NK-92 treated with Interleukin-12 subunit alpha and Interleukin-12 subunit beta, amount 100 ng/mL, for 24 hours (cell line): Measurements from ENCODE around the gene BCR.

ENCODE experiments used
- DNase-seq: peaks from one replicate; lab custom pipeline; 2025; lab: John Stamatoyannopoulos, UW

BCR gene

DNA sequence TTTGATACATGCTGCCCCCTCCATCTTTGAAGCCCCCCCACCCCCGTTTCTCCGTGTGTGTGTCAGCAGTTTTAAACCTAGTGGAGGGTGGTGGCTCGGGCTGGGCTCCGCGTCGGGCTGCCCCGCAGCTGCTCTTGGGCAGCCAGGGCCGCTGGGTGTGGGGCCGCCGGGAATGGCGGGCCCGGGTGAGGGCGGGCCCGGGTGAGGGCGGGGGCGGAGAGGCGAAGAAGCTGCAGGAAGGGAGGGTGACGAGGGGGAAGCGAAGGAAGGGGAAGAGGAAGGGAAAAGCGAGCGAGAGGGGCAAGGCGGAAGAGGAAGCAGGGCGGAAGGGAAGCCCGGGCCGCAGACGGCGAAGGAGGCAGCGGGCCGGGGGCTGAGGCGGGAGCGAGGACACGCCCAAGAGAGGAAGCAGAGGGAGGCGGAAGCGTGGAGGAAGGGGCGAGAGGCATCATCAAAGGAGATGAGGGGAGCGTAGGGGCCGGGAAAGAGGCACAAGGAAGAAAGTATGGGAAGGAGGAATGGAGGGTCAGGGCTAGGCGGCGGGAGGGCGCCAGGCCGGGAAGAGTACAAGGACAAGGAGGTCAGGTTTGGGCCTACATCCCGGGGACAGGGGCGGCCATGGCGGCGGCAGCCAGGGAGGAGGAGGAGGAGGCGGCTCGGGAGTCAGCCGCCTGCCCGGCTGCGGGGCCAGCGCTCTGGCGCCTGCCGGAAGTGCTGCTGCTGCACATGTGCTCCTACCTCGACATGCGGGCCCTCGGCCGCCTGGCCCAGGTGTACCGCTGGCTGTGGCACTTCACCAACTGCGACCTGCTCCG, 82.4 kb downstream of the BCR start:
- DNase-seq: no peak

GRCh38 chr22:23263651-23264555, 83.6 kb downstream of the BCR start:
- peak; percentile 53 for DNase-seq

- no peak for DNase-seq
Observed at GRCh38 chr22:23264610-23265367, 84.5 kb downstream of the BCR start.

- no peak for DNase-seq
Observed at GRCh38 chr22:23265368-23265700, 85.0 kb downstream of the BCR start.

- no peak for DNase-seq
Observed at GRCh38 chr22:23266780-23267179, 86.5 kb downstream of the BCR start.

- no peak for DNase-seq
Observed at GRCh38 chr22:23267226-23268043, 87.1 kb downstream of the BCR start.

DNA sequence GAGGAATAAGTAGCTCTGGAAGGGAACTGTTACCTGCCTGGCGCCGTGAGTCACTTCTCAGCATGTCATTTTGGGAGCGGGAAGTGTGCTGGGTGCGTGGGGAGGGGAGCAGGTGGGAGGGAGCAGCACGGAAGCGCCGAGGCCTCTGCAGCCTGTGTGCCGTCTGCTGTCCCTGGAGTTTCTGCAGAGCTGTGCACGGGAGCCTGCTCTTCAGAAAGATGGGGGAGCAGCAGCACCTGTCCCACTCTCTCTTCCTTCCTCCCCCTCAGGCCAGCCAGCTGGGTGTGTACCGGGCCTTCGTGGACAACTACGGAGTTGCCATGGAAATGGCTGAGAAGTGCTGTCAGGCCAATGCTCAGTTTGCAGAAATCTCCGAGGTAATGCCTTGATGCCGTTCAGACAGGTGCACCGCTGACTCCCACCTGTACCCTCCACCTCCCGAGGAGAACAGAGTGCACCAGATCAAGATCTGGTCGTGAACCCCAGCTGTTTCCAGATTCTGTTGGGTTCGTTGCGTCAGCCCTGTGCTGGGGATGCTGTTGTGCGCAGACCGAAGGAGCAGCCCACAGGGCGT, 87.9 kb downstream of the BCR start:
- no peak for DNase-seq

DNA sequence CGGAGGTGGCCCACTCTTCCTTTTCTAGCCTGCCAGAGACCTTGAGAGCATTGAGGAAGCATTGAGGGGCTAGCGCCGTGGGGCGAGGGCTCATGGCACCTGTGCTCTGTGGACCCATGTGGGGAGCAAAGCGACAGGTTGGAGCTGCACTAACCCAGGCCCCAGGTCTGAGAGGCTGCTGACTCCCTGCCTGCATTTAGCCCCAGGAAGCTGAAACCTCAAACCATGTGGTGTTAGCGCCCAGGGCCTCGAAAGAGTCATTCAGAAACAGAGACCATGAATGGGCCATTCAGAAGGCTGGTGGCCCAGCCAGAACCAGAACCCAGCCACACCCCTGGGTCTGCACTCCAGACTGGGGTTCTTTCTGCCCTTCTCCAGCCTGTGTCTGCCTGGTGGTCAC, 88.6 kb downstream of the BCR start:
- peak; percentile 10 for DNase-seq

GRCh38 chr22:23269441-23270211, 89.3 kb downstream of the BCR start:
- no peak for DNase-seq

DNA sequence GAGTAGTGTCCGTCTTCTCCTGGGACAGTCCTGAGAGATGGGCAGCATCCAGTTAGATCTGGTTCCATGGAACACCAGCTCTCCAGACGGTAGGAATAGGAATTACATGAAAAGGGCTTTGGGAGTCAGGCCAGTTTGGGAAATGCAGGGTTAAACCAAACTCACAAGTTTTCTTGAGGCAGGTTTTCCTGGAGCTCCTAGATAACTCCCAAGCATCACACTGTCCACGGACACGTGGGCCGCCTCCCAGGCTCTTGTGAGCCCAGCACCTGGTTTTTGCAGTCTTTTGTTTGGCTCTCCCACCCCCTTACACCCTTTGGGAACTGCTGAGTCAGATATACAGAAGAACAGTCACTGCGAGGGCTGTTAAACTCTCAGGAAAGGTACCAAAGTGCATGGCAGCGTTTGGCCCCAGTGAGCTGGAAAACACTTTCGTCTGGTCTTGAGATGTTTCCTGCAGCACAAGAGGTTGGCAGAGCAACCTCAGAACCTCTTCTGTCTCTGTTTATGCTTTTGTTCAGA, 90.0 kb downstream of the BCR start:
- no peak for DNase-seq

GRCh38 chr22:23270798-23271596, 90.7 kb downstream of the BCR start:
- DNase-seq: no peak

GRCh38 chr22:23271597-23271908, 91.2 kb downstream of the BCR start:
- no peak for DNase-seq

DNA sequence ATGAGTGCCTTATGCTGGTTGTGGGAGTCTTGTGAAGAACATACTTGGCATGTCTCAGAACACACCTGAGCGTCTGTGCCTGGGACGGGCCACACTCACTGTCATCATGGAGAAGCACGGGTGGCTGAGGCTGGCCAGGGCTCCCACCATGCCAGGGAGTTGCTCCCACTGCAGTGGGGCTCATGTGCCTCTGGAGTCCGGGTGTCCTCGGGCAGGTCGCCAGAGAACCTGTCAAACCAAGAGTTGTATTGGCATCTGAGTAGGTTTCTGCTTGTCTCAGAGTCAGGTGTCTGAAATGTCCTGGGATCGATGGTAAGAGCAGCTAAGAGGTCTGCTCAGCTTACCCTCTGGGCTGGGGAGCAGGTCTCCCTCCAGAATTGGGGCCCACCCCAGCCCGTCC, 92.1 kb downstream of the BCR start:
- no peak for DNase-seq

DNA sequence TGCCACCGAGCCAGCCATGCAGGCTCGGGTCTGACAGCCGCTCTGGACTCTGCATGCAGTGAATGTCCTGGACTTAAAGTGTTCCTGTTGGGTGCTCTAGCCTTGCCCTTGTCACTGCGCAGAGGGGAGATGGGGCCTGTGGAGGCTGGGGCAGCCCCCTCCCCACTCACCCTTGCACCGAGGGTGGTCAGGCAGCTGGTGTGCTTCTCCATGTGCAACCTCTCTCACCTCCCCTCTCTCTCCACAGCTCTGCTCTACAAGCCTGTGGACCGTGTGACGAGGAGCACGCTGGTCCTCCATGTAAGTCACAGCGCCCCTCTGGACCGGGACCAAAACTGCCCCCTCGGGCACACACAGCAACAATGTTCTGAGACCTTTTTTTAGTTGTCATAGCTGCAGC, 92.5 kb downstream of the BCR start:
- no peak for DNase-seq

- no peak for DNase-seq
Observed at GRCh38 chr22:23273445-23274145, 93.3 kb downstream of the BCR start.

DNA sequence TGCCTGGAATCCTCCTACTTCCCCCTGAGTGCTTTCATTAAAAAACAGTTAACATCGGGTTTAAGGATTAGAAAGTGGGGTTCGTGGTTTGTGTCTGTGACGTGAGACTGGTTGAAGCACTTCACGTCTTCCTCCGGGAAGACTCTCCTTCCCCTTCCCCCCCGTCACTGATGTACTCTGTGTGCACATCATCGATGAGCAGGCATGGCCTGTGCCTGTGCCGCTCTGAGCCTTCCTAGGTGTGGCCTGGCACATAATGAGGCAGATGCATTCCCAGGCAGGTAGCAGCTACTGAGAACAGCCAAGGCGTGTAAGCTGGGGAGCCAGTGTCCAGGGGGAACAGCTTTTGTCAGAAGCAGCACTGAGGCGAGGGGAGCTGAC, 93.8 kb downstream of the BCR start:
- DNase-seq: no peak

- no peak for DNase-seq
Observed at GRCh38 chr22:23274891-23275694, 94.8 kb downstream of the BCR start.

DNA sequence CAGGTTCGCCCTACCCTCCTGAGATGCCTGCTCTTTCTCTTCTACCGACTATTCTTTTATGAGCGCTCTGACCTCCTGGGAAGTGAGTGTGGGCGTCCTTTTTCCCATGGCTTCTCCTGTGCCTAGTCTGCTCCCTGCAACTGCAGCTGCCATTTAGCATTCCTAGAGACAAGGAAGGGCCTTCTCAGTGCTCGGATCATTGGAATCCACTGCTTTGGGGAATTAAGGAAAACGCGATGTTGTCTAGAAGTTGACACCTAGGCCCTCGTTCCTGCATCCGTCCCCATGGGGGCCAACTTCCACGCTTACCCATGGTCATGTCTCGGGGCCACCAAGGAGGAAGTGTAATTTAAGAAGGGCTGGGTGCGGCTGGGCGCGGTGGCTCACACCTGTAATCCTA, 95.4 kb downstream of the BCR start:
- DNase-seq: no peak
